ENCODE data around the gene PAGR1.

DNA sequence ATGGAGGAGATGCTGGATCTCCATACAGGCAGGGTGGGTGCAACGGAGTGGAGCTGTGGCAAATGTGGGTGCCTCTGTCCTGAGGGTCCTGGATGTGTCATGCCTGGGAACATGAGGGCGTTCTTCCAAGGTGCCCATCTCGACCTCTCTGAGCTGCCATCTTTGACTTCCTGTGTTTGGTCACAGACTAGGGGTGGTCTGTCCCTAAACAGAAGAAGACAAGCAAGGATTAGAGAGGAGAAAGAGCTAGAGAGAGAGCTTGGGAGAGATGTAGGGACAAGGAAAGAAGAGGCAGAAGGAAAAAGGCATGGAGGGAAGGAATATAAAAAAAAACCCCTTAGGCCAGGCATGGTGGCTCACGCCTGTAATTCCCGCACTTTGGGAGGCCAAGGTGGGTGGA, 41.2 kb upstream of the PAGR1 start:
- TF ChIP-seq HDAC6 (IDR thresholded peaks at IDR 0.05; ENCODE audit: unreplicated experiment), result no peak
- no peak for TF ChIP-seq CTCF (IDR thresholded peaks at IDR 0.05 in 2 of 3, conservative IDR thresholded peaks at IDR 0.05 in 1 of 3; ENCODE audit: control insufficient read depth in 2 of 3, extremely low read depth in 1 of 3, insufficient read depth in 1 of 3, low read depth in 3 of 3, low read length in 3 of 3)
- no peak for TF ChIP-seq EP300 (IDR thresholded peaks at IDR 0.05; ENCODE audit: borderline replicate concordance in 1 of 2, control insufficient read depth in 1 of 2, low read depth in 2 of 2, low read length in 2 of 2)
- TF ChIP-seq EZH2 (IDR thresholded peaks at IDR 0.05; ENCODE audit: borderline replicate concordance, control insufficient read depth, low read depth, low read length), result no peak
- TF ChIP-seq CBX5 (IDR thresholded peaks at IDR 0.05; ENCODE audit: low read depth), result no peak
- no peak for TF ChIP-seq CREB1 (IDR thresholded peaks at IDR 0.05; ENCODE audit: low read depth)
- no peak for TF ChIP-seq ELK1 (IDR thresholded peaks at IDR 0.05; ENCODE audit: low read depth, low read length)
- TF ChIP-seq ZNF207 (IDR thresholded peaks at IDR 0.05; ENCODE audit: borderline replicate concordance), result no peak
- TF ChIP-seq ZSCAN29 (IDR thresholded peaks at IDR 0.05), result no peak
- no peak for TF ChIP-seq RAD21 (IDR thresholded peaks at IDR 0.05; ENCODE audit: insufficient read depth, low read depth, low read length)
- TF ChIP-seq, protein P1, sequence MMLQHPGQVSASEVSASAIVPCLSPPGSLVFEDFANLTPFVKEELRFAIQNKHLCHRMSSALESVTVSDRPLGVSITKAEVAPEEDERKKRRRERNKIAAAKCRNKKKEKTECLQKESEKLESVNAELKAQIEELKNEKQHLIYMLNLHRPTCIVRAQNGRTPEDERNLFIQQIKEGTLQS (IDR thresholded peaks at IDR 0.05; ENCODE audit: borderline replicate concordance, extremely low read depth, low read depth, low read length), result no peak
- TF ChIP-seq GABPA (IDR thresholded peaks at IDR 0.05; ENCODE audit: low read depth), result no peak
- no peak for TF ChIP-seq HDAC2 (IDR thresholded peaks at IDR 0.05)
